ENCODE measurements around the gene ZNF440.

Gene ZNF440

GRCh38 chr19:11872624-11873023 lies 58.6 kb downstream of the ZNF440 start:
- TF ChIP-seq SIN3A (IDR thresholded peaks at IDR 0.05; ENCODE audit: borderline replicate concordance, insufficient read depth, low read length) = no peak
- no peak for TF ChIP-seq FOXP2 (optimal IDR thresholded peaks at IDR 0.05; ENCODE audit: borderline replicate concordance, extremely low read depth, extremely low read length, insufficient read depth)
- no peak for TF ChIP-seq REST (IDR thresholded peaks at IDR 0.05; ENCODE audit: insufficient read depth in 1 of 2, low read depth in 2 of 2, low read length in 2 of 2)
- TF ChIP-seq POLR2AphosphoS5 (IDR thresholded peaks at IDR 0.05; ENCODE audit: low read depth, low read length) = no peak
- TF ChIP-seq TAF1 (IDR thresholded peaks at IDR 0.05; ENCODE audit: borderline replicate concordance, insufficient read depth, low read length) = no peak

- TF ChIP-seq SIN3A (IDR thresholded peaks at IDR 0.05; ENCODE audit: borderline replicate concordance, insufficient read depth, low read length) = no peak
- TF ChIP-seq FOXP2 (optimal IDR thresholded peaks at IDR 0.05; ENCODE audit: borderline replicate concordance, extremely low read depth, extremely low read length, insufficient read depth) = no peak
- no peak for TF ChIP-seq TAF1 (IDR thresholded peaks at IDR 0.05; ENCODE audit: borderline replicate concordance, insufficient read depth, low read length)
- TF ChIP-seq REST (IDR thresholded peaks at IDR 0.05; ENCODE audit: insufficient read depth in 1 of 2, low read depth in 2 of 2, low read length in 2 of 2) = no peak
- TF ChIP-seq POLR2AphosphoS5 (IDR thresholded peaks at IDR 0.05; ENCODE audit: low read depth, low read length) = no peak
Measured at GRCh38 chr19:11873762-11874161, 59.7 kb downstream of the ZNF440 start.

GRCh38 chr19:11880598-11880997 lies 66.5 kb downstream of the ZNF440 start:
- TF ChIP-seq FOXP2 (optimal IDR thresholded peaks at IDR 0.05; ENCODE audit: borderline replicate concordance, extremely low read depth, extremely low read length, insufficient read depth) (no peak), TAF1 (IDR thresholded peaks at IDR 0.05; ENCODE audit: borderline replicate concordance, insufficient read depth, low read length) (no peak), POLR2AphosphoS5 (IDR thresholded peaks at IDR 0.05; ENCODE audit: low read depth, low read length) (no peak), SIN3A (IDR thresholded peaks at IDR 0.05; ENCODE audit: borderline replicate concordance, insufficient read depth, low read length) (no peak), REST (IDR thresholded peaks at IDR 0.05; ENCODE audit: insufficient read depth in 1 of 2, low read depth in 2 of 2, low read length in 2 of 2) (no peak)

- TF ChIP-seq POLR2AphosphoS5 (IDR thresholded peaks at IDR 0.05; ENCODE audit: low read depth, low read length) (no peak), FOXP2 (optimal IDR thresholded peaks at IDR 0.05; ENCODE audit: borderline replicate concordance, extremely low read depth, extremely low read length, insufficient read depth) (no peak), TAF1 (IDR thresholded peaks at IDR 0.05; ENCODE audit: borderline replicate concordance, insufficient read depth, low read length) (no peak), REST (IDR thresholded peaks at IDR 0.05; ENCODE audit: insufficient read depth in 1 of 2, low read depth in 2 of 2, low read length in 2 of 2) (no peak), SIN3A (IDR thresholded peaks at IDR 0.05; ENCODE audit: borderline replicate concordance, insufficient read depth, low read length) (no peak)
Measured at GRCh38 chr19:11881151-11881800, 67.2 kb downstream of the ZNF440 start.
